K562 (cell line): ENCODE data around the gene MT1HL1. TPM values are rescaled to one million over a fixed set of nuclear protein-coding genes. Genes with fewer than 3 reads are reported as not detected.

Experiments used
- ATAC-seq: fragments of 200-7000 bp; cut with Tn5 transposase; 3 replicates; pipeline ENCODE4 v1.9.1; 2020; ENCODE audit warnings: moderate library complexity
- BruUV-seq: library from RNA; stranded (reverse); fragments of 400-500 nt; replicated peaks from 2 replicates; lab custom pipeline; 2021; lab: Mats Ljungman, UMichigan
- CTCF ChIA-PET: fragments of 300-600 bp; formaldehyde crosslinking; extraction: SDS; loops from one replicate; lab custom pipeline; 2021; ENCODE audit warnings: low intra/inter-chr PET ratio; lab: Yijun Ruan, JAX
- POLR2A ChIA-PET: fragments of 300-600, 350-650 bp; sonication (Branson Sonifier 250); formaldehyde crosslinking; extraction: SDS; loops from one replicate; lab custom pipeline; 2021; ENCODE audit warnings: antibody characterized with exemption, inconsistent platforms; lab: Yijun Ruan, JAX
- DNase-seq, 4 experiments: peaks; one replicate each; pipeline versions ENCODE4 v3.0.0 to v3.0.0-alpha.2; 2011 to 2018; ENCODE audit warnings: low spot score in 3 of 4, mixed read lengths in 3 of 4; ENCODE audit errors: extremely low read depth in 1 of 4
- FAIRE-seq: peaks from 2 replicates; lab custom pipeline; 2011; peaks lifted over from hg19 to GRCh38; lab: Jason Lieb, UNC
- H2AFZ ChIP-seq: 2 replicates; pipeline ENCODE4 v1.6.0; 2011; ENCODE audit warnings: low read depth, low read length, control low read depth, inconsistent platforms
- H3K27ac ChIP-seq: fragments of 200-600 bp; 3 replicates; pipeline ENCODE4 v1.8.0; 2011; ENCODE audit warnings: low read depth, mild to moderate bottlenecking, control low read depth, inconsistent platforms, low read length, moderate library complexity, mixed read lengths; ENCODE audit errors: extremely low read depth
- H3K27me3 ChIP-seq, 2 experiments: fragments of 300-600 bp in 1 of 2; 2 replicates in 1 of 2; 3 replicates in 1 of 2; pipeline versions ENCODE4 v1.6.0 to v1.8.0; 2011; ENCODE audit warnings: inconsistent platforms in 2 of 2, low read length in 2 of 2, mild to moderate bottlenecking in 1 of 2, mixed read lengths in 1 of 2, moderate library complexity in 1 of 2; ENCODE audit not compliant: control insufficient read depth in 2 of 2, insufficient read depth in 2 of 2
- H3K36me3 ChIP-seq: fragments of 300-600 bp; 3 replicates; pipeline ENCODE4 v1.8.0; 2011; ENCODE audit warnings: mild to moderate bottlenecking, low read length, inconsistent platforms; ENCODE audit not compliant: control insufficient read depth, insufficient read depth
- H3K4me1 ChIP-seq, 2 experiments: fragments of 200-600 bp in 1 of 2; replicated peaks in 1 of 2; 2 replicates in 1 of 2; 3 replicates in 1 of 2; pipeline versions ENCODE4 v1.5.1 to v1.8.0; 2011; ENCODE audit warnings: inconsistent platforms in 2 of 2, low read length in 2 of 2, mild to moderate bottlenecking in 1 of 2, mixed read lengths in 1 of 2, moderate library complexity in 1 of 2; ENCODE audit not compliant: control insufficient read depth in 2 of 2, insufficient read depth in 2 of 2
- H3K4me2 ChIP-seq: 2 replicates; pipeline ENCODE4 v1.6.1; 2011; ENCODE audit warnings: low read length, control low read depth, inconsistent platforms, mixed read lengths; ENCODE audit not compliant: insufficient read depth
- H3K4me3 ChIP-seq: fragments of 200-600 bp; sonication (generic), shearing (Covaris generic); 2 replicates; pipeline ENCODE4 v1.5.1; 2016; ENCODE audit warnings: control low read depth, inconsistent platforms
- H3K79me2 ChIP-seq: fragments of 200-600 bp; 3 replicates; pipeline ENCODE4 v1.8.0; 2011; ENCODE audit warnings: low read length, inconsistent platforms; ENCODE audit not compliant: control insufficient read depth, insufficient read depth
- H3K9ac ChIP-seq, 2 experiments: 2 replicates each; pipeline versions ENCODE4 v1.6.0 to v1.6.1; 2011; ENCODE audit warnings: low read depth in 2 of 2, low read length in 2 of 2, control low read depth in 1 of 2, inconsistent platforms in 1 of 2, mild to moderate bottlenecking in 1 of 2, mixed read lengths in 1 of 2; ENCODE audit not compliant: insufficient read depth in 1 of 2
- H3K9me1 ChIP-seq: one replicate; pipeline ENCODE4 v1.6.0; 2011; ENCODE audit warnings: inconsistent platforms, mild to moderate bottlenecking, low read length, moderate library complexity; ENCODE audit not compliant: control insufficient read depth, insufficient read depth
- H3K9me3 ChIP-seq: replicated peaks from 2 replicates; pipeline ENCODE4 v1.5.1; 2011; ENCODE audit warnings: low read depth, low read length, inconsistent platforms; ENCODE audit not compliant: control insufficient read depth, insufficient read depth
- H4K20me1 ChIP-seq: replicated peaks from 2 replicates; pipeline ENCODE4 v1.6.1; 2011; ENCODE audit warnings: low read length, inconsistent platforms, mixed read lengths; ENCODE audit not compliant: control insufficient read depth, insufficient read depth
- ARID1B ChIP-seq: fragments of 450-650 bp; IDR thresholded peaks from 2 replicates; pipeline ENCODE4 v1.6.1; 2016; ENCODE audit warnings: antibody characterized with exemption, mild to moderate bottlenecking, inconsistent platforms
- BRCA1 ChIP-seq, 2 experiments: fragments of 450-650 bp in 1 of 2; sonication (generic) in 1 of 2; formaldehyde crosslinking in 1 of 2; IDR thresholded peaks; 2 replicates each; pipeline versions ENCODE4 v1.5.0 to v1.6.1; 2017 to 2020; ENCODE audit warnings: mild to moderate bottlenecking in 1 of 2, missing genetic modification reagents in 1 of 2
- BRD9 ChIP-seq: fragments of 450-650 bp; IDR thresholded peaks from 2 replicates; pipeline ENCODE4 v1.6.1; 2018; ENCODE audit warnings: low read depth; ENCODE audit not compliant: partially characterized antibody
- CCAR2 ChIP-seq: fragments of 200-400 bp; formaldehyde crosslinking; IDR thresholded peaks from 2 replicates; pipeline ENCODE4 v1.6.1; 2017; ENCODE audit warnings: mild to moderate bottlenecking, low read depth, low read length
- FOXP1 ChIP-seq: sonication (generic); formaldehyde crosslinking; IDR thresholded peaks from 2 replicates; pipeline ENCODE4 v1.8.0; 2022; ENCODE audit warnings: mild to moderate bottlenecking, missing genetic modification reagents
- HLTF ChIP-seq: fragments of 450-650 bp; IDR thresholded peaks from 2 replicates; pipeline ENCODE4 v1.6.1; 2016
- NCOA2 ChIP-seq, 2 experiments: fragments of 450-650 bp; IDR thresholded peaks; 2 replicates each; pipeline ENCODE4 v1.6.1; 2018; ENCODE audit warnings: mild to moderate bottlenecking in 2 of 2, moderate library complexity in 1 of 2; ENCODE audit not compliant: partially characterized antibody in 2 of 2
- RFX1 ChIP-seq: fragments of 450-650 bp; IDR thresholded peaks from 2 replicates; pipeline ENCODE4 v1.6.1; 2016; ENCODE audit warnings: mild to moderate bottlenecking, moderate library complexity
- RHOXF2B ChIP-seq: fragments of 250-450 bp; sonication (Bioruptor Pico); conservative IDR thresholded peaks from 2 replicates; pipeline ENCODE4 v1.5.1; 2021
- WHSC1 ChIP-seq: IDR thresholded peaks from one replicate; pipeline ENCODE4 v1.6.1; 2012; ENCODE audit warnings: low read length, control low read depth, inconsistent platforms
- ZBTB8A ChIP-seq: fragments of 450-650 bp; IDR thresholded peaks from 2 replicates; pipeline ENCODE4 v1.6.1; 2018; ENCODE audit warnings: mild to moderate bottlenecking, moderate library complexity; ENCODE audit not compliant: partially characterized antibody
- ZNF143 ChIP-seq: sonication (generic); formaldehyde crosslinking; IDR thresholded peaks from 2 replicates; pipeline ENCODE4 v1.9.0; 2022; ENCODE audit warnings: mild to moderate bottlenecking, missing genetic modification reagents
- ZNF224 ChIP-seq: sonication (generic); formaldehyde crosslinking; IDR thresholded peaks from 2 replicates; pipeline ENCODE4 v1.8.0; 2022; ENCODE audit warnings: mild to moderate bottlenecking, missing genetic modification reagents
- ZNF3 ChIP-seq: fragments of 250-450 bp; sonication (Bioruptor Pico); IDR thresholded peaks from 2 replicates; pipeline ENCODE4 v1.5.0; 2021; ENCODE audit warnings: mild to moderate bottlenecking, moderate library complexity
- ZNF76 ChIP-seq: fragments of 250-450 bp; sonication (Bioruptor Pico); IDR thresholded peaks from 2 replicates; pipeline ENCODE4 v1.4.0; 2020; ENCODE audit warnings: mild to moderate bottlenecking, moderate library complexity, borderline replicate concordance
- ZNF77 ChIP-seq: fragments of 250-450 bp; sonication (Bioruptor Pico); IDR thresholded peaks from 2 replicates; pipeline ENCODE4 v1.5.0; 2020
- WGBS: fragments of 100-300 bp; shearing (Covaris generic); methylation state at CpG from one replicate; pipeline ENCODE4 v1.1.6; 2016; ENCODE audit warnings: low coverage, mixed read lengths; ENCODE audit not compliant: insufficient coverage; ENCODE audit errors: missing lambda C conversion rate; 5-methylcytosine and 5-hydroxymethylcytosine counted together
- in situ Hi-C: fragments of 300-500 bp; cut with MboI; formaldehyde crosslinking; loops from 4 replicates; pipeline ENCODE4 v1.15.0; 2018; ENCODE audit warnings: inconsistent platforms, mixed read lengths
- intact Hi-C: fragments of 100-400 bp; cut with micrococcal nuclease; formaldehyde crosslinking; loops from 2 replicates; pipeline ENCODE4 v1.14.2; 2022
- polyA plus RNA-seq, 8 experiments: library from polyadenylated mRNA; depleted of rRNA in 4 of 8; stranded (reverse) in 5 of 8; unstranded in 3 of 8; fragments of >200 nt; fragmentation: Nextera tagmentation in 2 of 8; fragmentation: Illumina TruSeq in 1 of 8; extraction: Ambion mirVana in 2 of 8; extraction: Trizol in 1 of 8; gene quantifications; 2 replicates each; pipeline versions ENCODE4 v1.2.1 to v1.2.3, GENCODE V29; 2011 to 2014; ENCODE audit warnings: inconsistent platforms in 1 of 8, missing spikeins in 1 of 8
- total RNA-seq, 7 experiments: library from RNA; depleted of rRNA in 6 of 7; stranded (reverse); fragments of >200 nt in 6 of 7; fragmentation: Illumina TruSeq in 2 of 7; extraction: Trizol in 2 of 7; gene quantifications; 2 replicates each; pipeline versions ENCODE4 v1.2.1 to v1.2.3, GENCODE V29; 2011 to 2021; ENCODE audit warnings: low replicate concordance in 1 of 7
- TF ChIP-seq, protein P1 (sequence below): sonication (generic); IDR thresholded peaks from 2 replicates; pipeline ENCODE4 v1.6.1; 2016
- TF ChIP-seq, protein P2 (sequence below): fragments of 450-650 bp; formaldehyde crosslinking; IDR thresholded peaks from 2 replicates; pipeline ENCODE4 v1.4.0; 2022; ENCODE audit warnings: mild to moderate bottlenecking, moderate library complexity
- TF ChIP-seq, protein P3 (sequence below): sonication (generic); formaldehyde crosslinking; IDR thresholded peaks from 2 replicates; pipeline ENCODE4 v1.5.0; 2020; ENCODE audit warnings: missing genetic modification reagents
- TF ChIP-seq, protein P4 (sequence below): IDR thresholded peaks from 2 replicates; pipeline ENCODE4 v1.6.1; 2014; ENCODE audit warnings: antibody characterized with exemption

MT1HL1 gene
- total and polyA plus RNA-seq, 9 of the 15 experiments (the other 6 are each of a cell fraction or from before 2014, with no cell fraction given) = not detected

DNA sequence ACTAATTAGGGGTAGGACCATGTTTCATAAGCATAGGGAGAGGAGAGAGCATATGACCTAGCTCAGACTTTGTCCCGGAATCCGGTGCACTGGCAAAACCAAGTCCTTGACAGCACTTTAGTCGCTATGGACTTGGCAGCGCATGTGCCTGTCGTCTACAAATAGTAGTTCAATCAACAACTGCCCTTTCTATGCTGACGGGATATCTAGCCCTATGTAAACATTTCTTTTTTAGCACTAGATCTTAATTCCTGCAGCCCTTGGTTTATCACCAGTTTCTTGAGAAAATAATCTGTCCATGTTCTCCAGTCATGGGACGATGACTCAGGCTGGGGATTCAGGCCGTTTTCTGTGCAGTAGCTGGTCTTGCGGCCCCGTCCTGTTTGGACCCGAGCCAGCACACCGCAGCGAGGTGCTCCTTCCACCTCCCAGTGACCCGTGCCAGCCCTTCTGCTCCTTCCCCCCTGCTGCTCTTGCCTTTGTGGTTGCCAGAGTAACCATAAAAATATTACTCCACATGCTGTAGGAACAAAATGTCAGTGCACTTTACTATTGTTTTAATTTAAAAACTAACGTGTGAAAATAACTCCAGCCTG lies 8.6 kb upstream of the MT1HL1 start:
- ChIA-PET POLR2A (interaction anchor here (1.0 kb wide), 1 partner anchor 99 kb away, joined by 5 read pairs; no protein-coding TSS in a partner anchor), CTCF (no interaction called here)
- Histone ChIP-seq H4K20me1 (no peaks in the 10 kb centered on the region), H3K9me3 (no peaks in the 10 kb centered on the region), H3K4me2 (peak overlapping the region; percentile 50; the same call in 1 of the 2 replicates), H3K36me3 (no peaks in the 10 kb centered on the region), H3K4me1 (peaks cover 4 to 11% of the 10 kb centered on the region in 2 experiments; a peak in 3 of 5 replicates), H3K27ac (peak overlapping the region; percentile 17; the same call in 1 of the 3 replicates), H2AFZ (peak overlapping the region; percentile 51; the same call in 1 of the 2 replicates), H3K27me3 (peaks cover 2 to 5% of the 10 kb centered on the region in 2 experiments; a peak in 3 of 5 replicates), H3K79me2 (no peaks in the 10 kb centered on the region), H3K9me1 (no peaks in the 10 kb centered on the region), H3K9ac (peak overlapping the region in 1 of 2 experiments; percentile 54; a peak in 1 of 4 replicates), H3K4me3 (no peak overlapping the region)
- in situ Hi-C loops (no loop called here), intact Hi-C loops (no loop called here)
- peak; percentile 83 for ATAC-seq
- DNase-seq = peak; percentile 36 to 86 (median 54)
- WGBS = 6% methylated on average over 15 of the region's 15 CpGs
- no TSS peak for BruUV-seq
- peak; percentile 61 for FAIRE-seq
- TF ChIP-seq RFX1 (peak; percentile 52), ZNF3 (CRISPR knock-in tag) (no peak), ARID1B (peak; percentile 58; the same call in 1 of the 2 replicates), ZBTB8A (no peak), ZNF76 (CRISPR knock-in tag) (no peak), ZNF77 (no peak), ZNF143 (CRISPR knock-in tag) (no peak), ZNF224 (no peak), BRD9 (no peak), RHOXF2B (no peak), FOXP1 (CRISPR knock-in tag) (no peak), NCOA2 (IDR thresholded peaks at IDR 0.05; ENCODE audit: partially characterized antibody in 2 of 2) (no peak), WHSC1 (no peak), HLTF (no peak), BRCA1 (IDR thresholded peaks at IDR 0.05) (no peak), BRCA1 (CRISPR knock-in tag; IDR thresholded peaks at IDR 0.05) (no peak), CCAR2 (no peak)
- TF ChIP-seq, protein P1, sequence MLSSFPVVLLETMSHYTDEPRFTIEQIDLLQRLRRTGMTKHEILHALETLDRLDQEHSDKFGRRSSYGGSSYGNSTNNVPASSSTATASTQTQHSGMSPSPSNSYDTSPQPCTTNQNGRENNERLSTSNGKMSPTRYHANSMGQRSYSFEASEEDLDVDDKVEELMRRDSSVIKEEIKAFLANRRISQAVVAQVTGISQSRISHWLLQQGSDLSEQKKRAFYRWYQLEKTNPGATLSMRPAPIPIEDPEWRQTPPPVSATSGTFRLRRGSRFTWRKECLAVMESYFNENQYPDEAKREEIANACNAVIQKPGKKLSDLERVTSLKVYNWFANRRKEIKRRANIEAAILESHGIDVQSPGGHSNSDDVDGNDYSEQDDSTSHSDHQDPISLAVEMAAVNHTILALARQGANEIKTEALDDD = no peak
- TF ChIP-seq, protein P2, sequence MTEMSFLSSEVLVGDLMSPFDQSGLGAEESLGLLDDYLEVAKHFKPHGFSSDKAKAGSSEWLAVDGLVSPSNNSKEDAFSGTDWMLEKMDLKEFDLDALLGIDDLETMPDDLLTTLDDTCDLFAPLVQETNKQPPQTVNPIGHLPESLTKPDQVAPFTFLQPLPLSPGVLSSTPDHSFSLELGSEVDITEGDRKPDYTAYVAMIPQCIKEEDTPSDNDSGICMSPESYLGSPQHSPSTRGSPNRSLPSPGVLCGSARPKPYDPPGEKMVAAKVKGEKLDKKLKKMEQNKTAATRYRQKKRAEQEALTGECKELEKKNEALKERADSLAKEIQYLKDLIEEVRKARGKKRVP (CRISPR knock-in tag) = no peak
- TF ChIP-seq, protein P3, sequence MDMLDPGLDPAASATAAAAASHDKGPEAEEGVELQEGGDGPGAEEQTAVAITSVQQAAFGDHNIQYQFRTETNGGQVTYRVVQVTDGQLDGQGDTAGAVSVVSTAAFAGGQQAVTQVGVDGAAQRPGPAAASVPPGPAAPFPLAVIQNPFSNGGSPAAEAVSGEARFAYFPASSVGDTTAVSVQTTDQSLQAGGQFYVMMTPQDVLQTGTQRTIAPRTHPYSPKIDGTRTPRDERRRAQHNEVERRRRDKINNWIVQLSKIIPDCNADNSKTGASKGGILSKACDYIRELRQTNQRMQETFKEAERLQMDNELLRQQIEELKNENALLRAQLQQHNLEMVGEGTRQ = no peak
- TF ChIP-seq, protein P4, sequence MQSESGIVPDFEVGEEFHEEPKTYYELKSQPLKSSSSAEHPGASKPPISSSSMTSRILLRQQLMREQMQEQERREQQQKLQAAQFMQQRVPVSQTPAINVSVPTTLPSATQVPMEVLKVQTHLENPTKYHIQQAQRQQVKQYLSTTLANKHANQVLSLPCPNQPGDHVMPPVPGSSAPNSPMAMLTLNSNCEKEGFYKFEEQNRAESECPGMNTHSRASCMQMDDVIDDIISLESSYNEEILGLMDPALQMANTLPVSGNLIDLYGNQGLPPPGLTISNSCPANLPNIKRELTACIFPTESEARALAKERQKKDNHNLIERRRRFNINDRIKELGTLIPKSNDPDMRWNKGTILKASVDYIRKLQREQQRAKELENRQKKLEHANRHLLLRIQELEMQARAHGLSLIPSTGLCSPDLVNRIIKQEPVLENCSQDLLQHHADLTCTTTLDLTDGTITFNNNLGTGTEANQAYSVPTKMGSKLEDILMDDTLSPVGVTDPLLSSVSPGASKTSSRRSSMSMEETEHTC = peak; percentile 65; the same call in 1 of the 2 replicates
